GM12865 (cell line): ENCODE results near the gene TRPM7.

Experiments
- DNase-seq: peaks from one replicate; pipeline ENCODE4 v3.0.0; 2010; ENCODE audit warnings: low read depth
- H3K4me3 ChIP-seq: 2 replicates; pipeline ENCODE4 v1.5.1; 2011; ENCODE audit warnings: mild to moderate bottlenecking, low read depth, low read length, control low read depth
- TF ChIP-seq, protein P1 (sequence below): IDR thresholded peaks from 2 replicates; pipeline ENCODE4 v1.5.1; 2011; ENCODE audit warnings: low read length, control low read depth, low read depth, inconsistent platforms; ENCODE audit not compliant: insufficient read depth; ENCODE audit errors: missing control alignments

The TRPM7 gene

DNA sequence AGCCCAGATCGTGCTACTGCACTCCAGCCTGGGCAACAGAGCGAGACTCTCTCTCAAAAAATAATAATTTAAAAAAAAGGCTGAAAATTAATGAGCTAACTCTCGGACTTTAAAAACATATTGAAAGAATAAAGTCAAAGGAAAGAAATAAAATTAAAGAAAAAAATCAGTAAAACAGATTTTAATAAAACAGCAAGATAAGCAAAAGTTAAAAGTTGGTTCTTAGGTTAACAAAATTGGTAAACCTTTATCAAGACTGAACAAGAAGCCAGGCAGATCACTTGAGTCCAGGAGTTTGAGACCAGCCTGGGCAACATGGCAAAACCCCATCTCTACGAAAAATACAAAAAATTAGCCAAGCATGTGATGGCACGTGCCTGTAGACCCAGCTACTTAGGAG is 20.7 kb downstream of the TRPM7 start:
- TF ChIP-seq, protein P1, sequence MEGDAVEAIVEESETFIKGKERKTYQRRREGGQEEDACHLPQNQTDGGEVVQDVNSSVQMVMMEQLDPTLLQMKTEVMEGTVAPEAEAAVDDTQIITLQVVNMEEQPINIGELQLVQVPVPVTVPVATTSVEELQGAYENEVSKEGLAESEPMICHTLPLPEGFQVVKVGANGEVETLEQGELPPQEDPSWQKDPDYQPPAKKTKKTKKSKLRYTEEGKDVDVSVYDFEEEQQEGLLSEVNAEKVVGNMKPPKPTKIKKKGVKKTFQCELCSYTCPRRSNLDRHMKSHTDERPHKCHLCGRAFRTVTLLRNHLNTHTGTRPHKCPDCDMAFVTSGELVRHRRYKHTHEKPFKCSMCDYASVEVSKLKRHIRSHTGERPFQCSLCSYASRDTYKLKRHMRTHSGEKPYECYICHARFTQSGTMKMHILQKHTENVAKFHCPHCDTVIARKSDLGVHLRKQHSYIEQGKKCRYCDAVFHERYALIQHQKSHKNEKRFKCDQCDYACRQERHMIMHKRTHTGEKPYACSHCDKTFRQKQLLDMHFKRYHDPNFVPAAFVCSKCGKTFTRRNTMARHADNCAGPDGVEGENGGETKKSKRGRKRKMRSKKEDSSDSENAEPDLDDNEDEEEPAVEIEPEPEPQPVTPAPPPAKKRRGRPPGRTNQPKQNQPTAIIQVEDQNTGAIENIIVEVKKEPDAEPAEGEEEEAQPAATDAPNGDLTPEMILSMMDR = no peak
- DNase-seq = no peak
- no peak overlapping the region for H3K4me3 ChIP-seq

DNA sequence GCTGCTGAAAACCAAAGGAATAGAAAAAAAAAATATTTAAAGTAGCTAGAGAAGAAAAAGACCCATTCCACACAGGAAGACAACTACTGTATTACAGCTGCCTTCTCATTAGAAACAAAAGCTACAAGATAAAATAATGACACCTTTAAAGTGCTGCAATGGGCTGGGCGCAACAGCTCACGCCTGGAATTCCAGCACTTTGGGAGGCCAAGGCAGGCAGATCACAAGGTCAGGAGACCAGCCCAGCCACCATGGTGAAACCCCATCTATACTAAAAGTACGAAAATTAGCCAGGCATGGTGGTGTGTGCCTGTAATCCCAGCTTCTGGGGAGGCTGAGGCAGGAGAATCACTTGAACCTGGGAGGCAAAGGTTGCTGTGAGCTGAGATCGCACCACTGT is 31.0 kb downstream of the TRPM7 start:
- DNase-seq = no peak
- H3K4me3 ChIP-seq = no peak overlapping the region
- TF ChIP-seq, protein P1 = no peak

DNA sequence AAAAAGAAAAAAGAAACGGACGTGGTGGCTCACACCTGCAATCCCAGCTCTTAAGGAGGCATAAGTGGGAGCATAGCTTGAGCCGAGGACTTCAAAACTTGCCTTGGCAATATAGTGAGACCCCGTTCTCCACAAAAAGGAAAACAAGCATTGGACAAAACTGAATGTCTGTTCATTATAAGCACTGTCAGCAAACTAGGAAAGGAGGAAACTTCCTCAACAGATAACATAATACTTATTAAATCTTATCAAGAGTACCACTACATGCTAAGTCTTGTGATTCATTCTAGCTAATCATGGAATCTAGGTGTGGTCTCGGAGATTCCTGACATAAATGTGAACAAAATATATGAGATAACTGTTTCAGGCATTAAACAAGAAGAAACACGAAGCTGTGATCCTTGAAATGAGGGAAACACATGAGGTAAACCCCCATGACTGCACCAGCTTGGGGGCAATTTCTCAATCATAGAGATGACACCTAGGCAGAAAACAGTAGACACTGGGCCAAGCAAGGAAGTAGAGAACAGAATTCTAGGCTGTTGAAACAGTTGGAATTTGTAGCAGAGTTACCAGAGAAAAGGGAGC is 33.3 kb downstream of the TRPM7 start:
- DNase-seq = no peak
- TF ChIP-seq, protein P1 = no peak
- no peak overlapping the region for H3K4me3 ChIP-seq

DNA sequence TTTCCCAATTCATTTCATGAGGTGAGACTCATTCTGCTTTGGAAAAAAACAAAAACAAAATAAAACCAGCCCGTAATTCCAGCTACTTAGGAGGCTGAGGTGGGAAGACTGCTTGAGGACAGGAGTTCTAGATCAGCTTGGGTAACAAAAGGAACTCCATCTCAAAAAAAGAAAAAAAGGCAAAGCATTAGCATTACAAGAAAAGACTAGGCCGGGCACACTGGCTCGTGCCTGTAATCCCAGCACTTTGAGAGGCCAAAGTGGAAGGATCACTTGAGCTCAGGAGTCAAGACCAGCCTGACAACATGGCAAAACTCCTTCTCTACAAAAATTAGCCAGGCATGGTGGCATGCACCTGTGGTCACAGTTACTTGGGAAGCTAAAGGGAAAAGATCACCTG is 33.9 kb downstream of the TRPM7 start:
- no peak for DNase-seq
- no peak overlapping the region for H3K4me3 ChIP-seq
- TF ChIP-seq, protein P1 = no peak

DNA sequence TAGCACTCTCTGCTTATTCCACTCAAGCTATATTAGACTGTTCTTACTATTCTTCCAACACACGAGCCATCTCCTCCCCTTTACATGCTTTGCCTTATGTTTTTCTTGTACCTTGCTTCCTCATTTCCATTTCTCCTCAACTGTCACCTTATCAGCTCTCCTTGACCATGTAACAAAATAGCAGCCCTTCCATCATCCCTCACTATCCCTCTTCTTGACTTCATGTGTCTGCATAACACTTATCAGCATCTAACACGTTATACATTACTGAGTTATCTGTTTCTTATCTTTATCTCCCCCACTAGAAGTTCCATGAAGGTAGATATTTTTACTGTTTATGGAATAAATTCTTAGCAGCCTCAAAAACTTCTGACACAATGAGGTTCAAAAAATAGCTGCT is 45.3 kb downstream of the TRPM7 start:
- H3K4me3 ChIP-seq = no peak overlapping the region
- no peak for DNase-seq
- TF ChIP-seq, protein P1 = no peak

DNA sequence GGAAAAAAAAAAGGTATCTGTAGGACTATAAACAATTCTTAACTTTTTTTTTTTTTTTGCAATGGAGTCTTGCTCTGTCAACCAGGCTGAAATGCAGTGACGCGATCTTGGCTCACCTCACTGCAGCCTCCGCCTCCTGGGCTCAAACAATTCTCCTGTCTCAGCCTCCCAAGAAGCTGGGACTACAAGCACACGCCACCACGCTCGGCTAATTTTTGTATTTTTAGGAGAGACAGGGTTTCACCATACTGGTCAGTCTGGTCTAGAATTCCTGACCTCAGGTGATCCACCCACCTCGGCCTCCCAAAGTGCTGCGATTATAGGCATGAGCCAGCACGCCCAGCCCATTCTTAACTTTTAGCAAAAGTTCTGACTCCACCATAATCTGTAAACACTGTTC is 50.5 kb downstream of the TRPM7 start:
- no peak overlapping the region for H3K4me3 ChIP-seq
- no peak for DNase-seq
- TF ChIP-seq, protein P1 = no peak

DNA sequence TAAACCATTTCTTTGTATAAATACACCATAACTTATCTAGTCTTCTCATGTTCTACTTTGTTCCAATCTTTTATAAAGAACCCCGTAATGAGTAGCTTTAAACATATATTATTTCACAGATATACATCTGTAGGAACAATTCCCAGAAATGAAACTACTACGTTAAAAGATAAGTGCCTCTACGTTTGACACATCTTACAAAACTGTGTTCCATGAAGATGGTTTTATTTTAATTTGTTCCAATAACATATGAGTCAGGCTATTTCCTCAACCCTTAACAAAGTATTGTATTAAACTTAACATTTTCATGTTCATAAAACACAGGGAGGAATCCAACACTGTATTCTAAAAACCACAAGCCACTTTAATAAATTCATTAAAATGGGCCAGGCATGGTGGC is 52.9 kb downstream of the TRPM7 start:
- TF ChIP-seq, protein P1 = no peak
- no peak for DNase-seq
- no peak overlapping the region for H3K4me3 ChIP-seq
